ENCODE results near the gene MKRN1.
"Not testable (repeated sequence)": the region's sequence is repeated elsewhere in the genome, so short reads cannot be mapped to it uniquely, and the experiment has no call there.

The MKRN1 gene

DNA sequence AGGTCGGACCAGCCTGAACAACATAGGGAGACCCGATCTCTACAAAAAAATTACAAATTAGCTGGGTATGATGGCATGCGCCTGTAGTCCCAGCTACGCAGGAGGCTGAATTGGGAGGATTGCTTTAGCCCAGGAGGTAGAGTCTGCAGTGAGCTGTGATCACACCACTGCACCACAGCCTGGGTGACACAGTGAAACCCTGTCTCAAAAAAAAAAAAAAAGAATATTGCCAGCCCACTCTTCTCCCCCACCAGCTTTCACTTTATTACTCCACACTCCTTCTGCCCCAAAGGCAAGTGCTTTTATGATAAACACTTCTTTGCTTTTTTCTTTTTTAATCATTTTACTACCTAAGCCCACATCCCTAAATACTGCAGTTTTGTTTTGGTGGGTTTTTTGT is 60.7 kb downstream of the MKRN1 start:
- Histone ChIP-seq H3K27me3 (ENCODE audit: insufficient read depth, low read length) (peaks cover 4% of the 10 kb centered on the region; the same call in 1 of the 2 replicates), H3F3A (ENCODE audit: insufficient read depth, low read length) (no peaks in the 10 kb centered on the region), H3K36me3 (ENCODE audit: insufficient read depth, low read length) (no peaks in the 10 kb centered on the region)

DNA sequence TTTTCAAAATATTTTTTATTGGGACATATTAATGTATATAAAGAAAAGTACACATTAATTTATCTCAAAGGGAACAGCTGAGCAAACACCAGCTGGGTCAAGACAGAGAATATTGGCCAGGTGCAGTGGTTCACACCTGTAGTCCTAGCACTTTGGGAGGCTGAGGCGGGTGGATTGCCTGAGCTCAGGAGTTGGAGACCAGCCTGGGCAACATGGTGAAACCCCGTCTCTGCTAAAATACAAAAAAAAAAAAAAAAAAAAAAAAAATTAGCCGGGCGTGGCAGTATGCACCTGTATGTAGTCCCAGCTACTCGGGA is 61.2 kb downstream of the MKRN1 start:
- not testable (repeated sequence) for H3K27ac ChIP-seq (ENCODE audit: low read depth, low read length, poor library complexity, severe bottlenecking); H3K9ac ChIP-seq (ENCODE audit: low read length); H3K9me2 ChIP-seq (ENCODE audit: low read depth, low read length); H3K27me3 ChIP-seq (ENCODE audit: insufficient read depth, low read length); H3K4me2 ChIP-seq (ENCODE audit: low read length); H3K9me3 ChIP-seq (ENCODE audit: low read length); H3F3A ChIP-seq (ENCODE audit: insufficient read depth, low read length); H3K4me3 ChIP-seq (ENCODE audit: low read depth, low read length, poor library complexity, severe bottlenecking); H2AFZ ChIP-seq (ENCODE audit: low read length); H3K4me1 ChIP-seq (ENCODE audit: insufficient read depth, low read length, severe bottlenecking); H3K79me2 ChIP-seq (ENCODE audit: insufficient read depth, low read length); H3K36me3 ChIP-seq (ENCODE audit: insufficient read depth, low read length); H4K20me1 ChIP-seq (ENCODE audit: insufficient read depth, low read length)

More for the DNA sequence above, 60.7 kb downstream of the MKRN1 start:
- Histone ChIP-seq H3K9me3 (ENCODE audit: low read length) (no peaks in the 10 kb centered on the region), H3K4me3 (ENCODE audit: low read depth, low read length, poor library complexity, severe bottlenecking) (no peak overlapping the region), H3K9me2 (ENCODE audit: low read depth, low read length) (no peaks in the 10 kb centered on the region), H3K79me2 (ENCODE audit: insufficient read depth, low read length) (no peaks in the 10 kb centered on the region), H3K4me1 (ENCODE audit: insufficient read depth, low read length, severe bottlenecking) (no peaks in the 10 kb centered on the region), H4K20me1 (ENCODE audit: insufficient read depth, low read length) (no peaks in the 10 kb centered on the region), H3K27ac (ENCODE audit: low read depth, low read length, poor library complexity, severe bottlenecking) (no peak overlapping the region), H3K4me2 (ENCODE audit: low read length) (no peak overlapping the region), H3K9ac (ENCODE audit: low read length) (no peak overlapping the region), H2AFZ (ENCODE audit: low read length) (no peak overlapping the region)
- no peak for TF ChIP-seq EZH2 (IDR thresholded peaks at IDR 0.05; ENCODE audit: borderline replicate concordance, low read length)
- TF ChIP-seq, protein P1, sequence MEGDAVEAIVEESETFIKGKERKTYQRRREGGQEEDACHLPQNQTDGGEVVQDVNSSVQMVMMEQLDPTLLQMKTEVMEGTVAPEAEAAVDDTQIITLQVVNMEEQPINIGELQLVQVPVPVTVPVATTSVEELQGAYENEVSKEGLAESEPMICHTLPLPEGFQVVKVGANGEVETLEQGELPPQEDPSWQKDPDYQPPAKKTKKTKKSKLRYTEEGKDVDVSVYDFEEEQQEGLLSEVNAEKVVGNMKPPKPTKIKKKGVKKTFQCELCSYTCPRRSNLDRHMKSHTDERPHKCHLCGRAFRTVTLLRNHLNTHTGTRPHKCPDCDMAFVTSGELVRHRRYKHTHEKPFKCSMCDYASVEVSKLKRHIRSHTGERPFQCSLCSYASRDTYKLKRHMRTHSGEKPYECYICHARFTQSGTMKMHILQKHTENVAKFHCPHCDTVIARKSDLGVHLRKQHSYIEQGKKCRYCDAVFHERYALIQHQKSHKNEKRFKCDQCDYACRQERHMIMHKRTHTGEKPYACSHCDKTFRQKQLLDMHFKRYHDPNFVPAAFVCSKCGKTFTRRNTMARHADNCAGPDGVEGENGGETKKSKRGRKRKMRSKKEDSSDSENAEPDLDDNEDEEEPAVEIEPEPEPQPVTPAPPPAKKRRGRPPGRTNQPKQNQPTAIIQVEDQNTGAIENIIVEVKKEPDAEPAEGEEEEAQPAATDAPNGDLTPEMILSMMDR (IDR thresholded peaks at IDR 0.05; ENCODE audit: low read length) = no peak

DNA sequence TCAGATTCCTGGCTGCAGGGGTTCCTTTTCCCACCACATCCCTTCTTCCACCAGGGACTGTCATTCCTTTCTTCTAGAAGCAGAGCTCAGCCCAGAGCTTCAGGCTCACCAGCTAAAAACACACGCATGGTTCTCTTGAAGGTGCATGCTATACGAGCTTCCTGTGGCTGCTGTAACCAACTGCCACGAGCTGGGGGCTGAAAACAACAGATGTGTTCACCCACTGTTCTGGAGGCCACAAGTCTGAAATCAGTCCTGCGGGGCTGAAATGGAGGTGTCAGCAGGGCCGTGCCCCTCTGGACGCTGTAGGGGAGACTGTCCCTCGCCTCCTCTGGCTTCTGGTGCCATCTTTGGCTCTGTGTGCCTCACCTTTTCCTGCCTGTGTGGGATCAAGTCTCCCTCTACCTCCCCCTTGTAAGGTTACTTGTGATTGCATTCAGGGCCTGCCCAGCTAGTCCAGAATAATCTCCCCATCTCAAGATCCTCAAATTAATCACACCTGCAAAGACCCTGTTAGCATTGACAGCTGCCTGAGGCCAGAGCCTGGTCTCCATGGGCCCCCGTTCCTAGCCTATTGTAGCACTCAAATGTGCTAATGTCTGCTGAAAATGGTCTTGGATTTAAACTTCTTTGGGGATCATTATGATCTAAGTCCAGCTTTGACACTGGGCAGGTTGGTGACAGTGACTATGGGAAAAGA is 61.7 kb downstream of the MKRN1 start:
- Histone ChIP-seq H3K9me2 (ENCODE audit: low read depth, low read length) (no peaks in the 10 kb centered on the region), H3K9me3 (ENCODE audit: low read length) (no peaks in the 10 kb centered on the region), H3K27me3 (ENCODE audit: insufficient read depth, low read length) (peaks cover 4% of the 10 kb centered on the region; the same call in 1 of the 2 replicates), H3K36me3 (ENCODE audit: insufficient read depth, low read length) (no peaks in the 10 kb centered on the region), H3K9ac (ENCODE audit: low read length) (no peak overlapping the region), H3K4me1 (ENCODE audit: insufficient read depth, low read length, severe bottlenecking) (no peaks in the 10 kb centered on the region), H3K27ac (ENCODE audit: low read depth, low read length, poor library complexity, severe bottlenecking) (no peak overlapping the region), H2AFZ (ENCODE audit: low read length) (no peak overlapping the region), H3K4me2 (ENCODE audit: low read length) (no peak overlapping the region), H3K79me2 (ENCODE audit: insufficient read depth, low read length) (no peaks in the 10 kb centered on the region), H4K20me1 (ENCODE audit: insufficient read depth, low read length) (no peaks in the 10 kb centered on the region), H3F3A (ENCODE audit: insufficient read depth, low read length) (no peaks in the 10 kb centered on the region), H3K4me3 (ENCODE audit: low read depth, low read length, poor library complexity, severe bottlenecking) (no peak overlapping the region)
- TF ChIP-seq, protein P1 (IDR thresholded peaks at IDR 0.05; ENCODE audit: low read length) = no peak
- TF ChIP-seq EZH2 (IDR thresholded peaks at IDR 0.05; ENCODE audit: borderline replicate concordance, low read length) = no peak

DNA sequence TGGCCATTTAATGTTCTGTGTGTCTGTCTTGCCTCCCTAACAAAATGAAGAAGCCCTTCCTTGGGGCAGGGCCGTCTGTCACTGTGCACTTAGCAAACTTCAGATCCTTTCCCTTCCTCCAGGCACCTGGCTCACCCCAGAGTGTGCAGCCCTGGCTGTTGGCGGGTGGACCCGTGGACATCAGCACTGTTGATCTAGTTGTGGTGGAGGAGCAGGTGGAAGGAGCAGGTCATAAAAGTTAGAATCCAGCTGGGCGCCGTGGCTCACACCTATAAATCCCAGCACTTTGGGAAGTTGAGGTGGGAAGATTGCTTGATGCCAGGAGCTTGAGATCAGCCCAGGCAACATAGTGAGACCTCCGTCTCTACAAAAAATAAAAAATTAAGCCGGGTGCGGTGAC is 62.7 kb downstream of the MKRN1 start:
- no peaks in the 10 kb centered on the region for H3K9me2 ChIP-seq (ENCODE audit: low read depth, low read length)
- no peak overlapping the region for H2AFZ ChIP-seq (ENCODE audit: low read length)
- H3K4me2 ChIP-seq (ENCODE audit: low read length) = no peak overlapping the region
- no peaks in the 10 kb centered on the region for H3F3A ChIP-seq (ENCODE audit: insufficient read depth, low read length)
- H3K9me3 ChIP-seq (ENCODE audit: low read length) = no peaks in the 10 kb centered on the region
- H3K4me3 ChIP-seq (ENCODE audit: low read depth, low read length, poor library complexity, severe bottlenecking) = no peak overlapping the region
- TF ChIP-seq, protein P1 (IDR thresholded peaks at IDR 0.05; ENCODE audit: low read length) = no peak
- TF ChIP-seq EZH2 (IDR thresholded peaks at IDR 0.05; ENCODE audit: borderline replicate concordance, low read length) = no peak
- no peak overlapping the region for H3K9ac ChIP-seq (ENCODE audit: low read length)
- no peaks in the 10 kb centered on the region for H4K20me1 ChIP-seq (ENCODE audit: insufficient read depth, low read length)
- H3K36me3 ChIP-seq (ENCODE audit: insufficient read depth, low read length) = no peaks in the 10 kb centered on the region
- no peaks in the 10 kb centered on the region for H3K79me2 ChIP-seq (ENCODE audit: insufficient read depth, low read length)
- no peaks in the 10 kb centered on the region for H3K4me1 ChIP-seq (ENCODE audit: insufficient read depth, low read length, severe bottlenecking)
- H3K27ac ChIP-seq (ENCODE audit: low read depth, low read length, poor library complexity, severe bottlenecking) = no peak overlapping the region
- H3K27me3 ChIP-seq (ENCODE audit: insufficient read depth, low read length) = peaks cover 4% of the 10 kb centered on the region; the same call in 1 of the 2 replicates

DNA sequence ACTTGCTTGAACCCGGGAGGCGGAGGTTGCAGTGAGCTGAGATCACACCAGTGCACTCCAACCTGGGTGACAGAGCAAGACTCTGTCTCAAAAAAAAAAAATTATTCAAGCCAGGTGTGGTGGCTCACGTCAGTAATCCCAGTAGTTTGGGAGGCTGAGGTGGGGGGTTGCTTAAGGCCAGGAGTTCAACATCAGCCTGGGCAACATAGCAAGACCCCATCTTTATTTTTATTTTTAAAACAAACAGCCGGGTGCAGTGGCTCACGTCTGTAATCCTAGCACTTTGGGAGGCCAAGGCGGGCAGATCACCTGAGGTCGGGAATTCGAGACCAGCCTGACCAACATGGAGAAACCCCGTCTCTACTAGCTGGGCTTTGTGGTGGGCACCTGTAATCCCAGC is 63.5 kb downstream of the MKRN1 start:
- H3K4me1 ChIP-seq (ENCODE audit: insufficient read depth, low read length, severe bottlenecking); H3F3A ChIP-seq (ENCODE audit: insufficient read depth, low read length); H3K27ac ChIP-seq (ENCODE audit: low read depth, low read length, poor library complexity, severe bottlenecking); H3K36me3 ChIP-seq (ENCODE audit: insufficient read depth, low read length); H3K4me2 ChIP-seq (ENCODE audit: low read length); H3K4me3 ChIP-seq (ENCODE audit: low read depth, low read length, poor library complexity, severe bottlenecking); H4K20me1 ChIP-seq (ENCODE audit: insufficient read depth, low read length); H3K9me2 ChIP-seq (ENCODE audit: low read depth, low read length); H3K27me3 ChIP-seq (ENCODE audit: insufficient read depth, low read length); H3K79me2 ChIP-seq (ENCODE audit: insufficient read depth, low read length); H3K9ac ChIP-seq (ENCODE audit: low read length); H2AFZ ChIP-seq (ENCODE audit: low read length); H3K9me3 ChIP-seq (ENCODE audit: low read length): not testable (repeated sequence)

Data from OCI-LY1 (cell line).